NCI-H1105 treated with DMSO at 0.1 percent for 48 hours (cell line): ENCODE results near the gene SH2D3A.

Source experiments
- DNase-seq: peaks from one replicate; lab custom pipeline; 2025; lab: John Stamatoyannopoulos, UW

Gene SH2D3A

GRCh38 chr19:6736917-6737283 lies 30.3 kb downstream of the SH2D3A start:
- DNase-seq: no peak

GRCh38 chr19:6736169-6736916 lies 30.9 kb downstream of the SH2D3A start:
- peak; percentile 25 for DNase-seq

- DNase-seq: no peak
Observed at GRCh38 chr19:6735181-6735911, 31.9 kb downstream of the SH2D3A start.

GRCh38 chr19:6734096-6734696 lies 33.0 kb downstream of the SH2D3A start:
- DNase-seq: no peak

GRCh38 chr19:6733338-6734095 lies 33.7 kb downstream of the SH2D3A start:
- DNase-seq: no peak

GRCh38 chr19:6732803-6733337 lies 34.4 kb downstream of the SH2D3A start:
- no peak for DNase-seq

- no peak for DNase-seq
Observed at GRCh38 chr19:6731822-6732221, 35.4 kb downstream of the SH2D3A start.

- no peak for DNase-seq
Observed at GRCh38 chr19:6730941-6731670, 36.1 kb downstream of the SH2D3A start.

GRCh38 chr19:6730153-6730804 lies 37.0 kb downstream of the SH2D3A start:
- no peak for DNase-seq

- no peak for DNase-seq
Observed at GRCh38 chr19:6729573-6730152, 37.6 kb downstream of the SH2D3A start.

GRCh38 chr19:6728346-6728745 lies 38.9 kb downstream of the SH2D3A start:
- no peak for DNase-seq

- DNase-seq: no peak
Observed at GRCh38 chr19:6725513-6726231, 41.6 kb downstream of the SH2D3A start.

- no peak for DNase-seq
Observed at GRCh38 chr19:6724631-6725492, 42.4 kb downstream of the SH2D3A start.

GRCh38 chr19:6723738-6724137 lies 43.5 kb downstream of the SH2D3A start:
- no peak for DNase-seq

- no peak for DNase-seq
Observed at GRCh38 chr19:6723108-6723618, 44.1 kb downstream of the SH2D3A start.

GRCh38 chr19:6721773-6722172 lies 45.5 kb downstream of the SH2D3A start:
- no peak for DNase-seq

GRCh38 chr19:6721138-6721474 lies 46.1 kb downstream of the SH2D3A start:
- DNase-seq: no peak

- DNase-seq: no peak
Observed at GRCh38 chr19:6720369-6721137, 46.7 kb downstream of the SH2D3A start, which contains the start of gene C3. Gene C3 (minus strand): TSS chr19:6720650. CDS start chr19:6720589, 61 bp downstream.
